CD4-positive, alpha-beta T cell (primary cell): ENCODE data around the gene ZBTB46. TPM values are rescaled to one million over a fixed set of nuclear protein-coding genes. Genes with fewer than 3 reads are reported as not detected.

Experiments used
- ATAC-seq: fragments of 200-7000 bp; cut with Tn5 transposase; one replicate; pipeline ENCODE4 v1.10.0; 2022; ENCODE audit warnings: mild to moderate bottlenecking; ENCODE audit not compliant: poor library complexity
- CTCF ChIA-PET: fragments of 350-600 bp; sonication (Branson Sonifier 250); formaldehyde crosslinking; loops from one replicate; lab custom pipeline; 2021; ENCODE audit warnings: antibody characterized with exemption, inconsistent platforms; lab: Charles Lee
- POLR2A ChIA-PET: fragments of 350-600 bp; sonication (Branson Sonifier 250); formaldehyde crosslinking; loops from one replicate; lab custom pipeline; 2021; ENCODE audit warnings: antibody characterized with exemption, inconsistent platforms; lab: Charles Lee
- DNase-seq, 14 experiments: peaks; one replicate each; pipeline ENCODE4 v3.0.0-alpha.2; 2013 to 2020; ENCODE audit warnings: mixed read lengths in 2 of 14
- H3K27ac ChIP-seq, 2 donors: one replicate each; pipeline versions ENCODE4 v1.5.1 to v1.7.0; 2013; ENCODE audit warnings: low read length in 2 of 2, low read depth in 1 of 2, mild to moderate bottlenecking in 1 of 2
- H3K27me3 ChIP-seq, 2 experiments: 1 replicate in 1 of 2; 2 replicates in 1 of 2; pipeline versions ENCODE4 v1.6.1 to v1.7.0; 2013; ENCODE audit warnings: low read length in 2 of 2, control low read depth in 1 of 2, mild to moderate bottlenecking in 1 of 2, moderate library complexity in 1 of 2; ENCODE audit not compliant: insufficient read depth in 2 of 2, control insufficient read depth in 1 of 2
- H3K36me3 ChIP-seq: one replicate; pipeline ENCODE4 v1.6.1; 2013; ENCODE audit warnings: low read length, control low read depth; ENCODE audit not compliant: insufficient read depth
- H3K4me1 ChIP-seq: one replicate; pipeline ENCODE4 v1.6.1; 2013; ENCODE audit warnings: low read length, control low read depth; ENCODE audit not compliant: insufficient read depth
- H3K4me3 ChIP-seq: one replicate; pipeline ENCODE4 v1.5.1; 2013; ENCODE audit warnings: mild to moderate bottlenecking, low read length, moderate library complexity
- H3K9me3 ChIP-seq, 2 experiments: 1 replicate in 1 of 2; 2 replicates in 1 of 2; pipeline versions ENCODE4 v1.6.1 to v1.7.0; 2013; ENCODE audit warnings: low read length in 2 of 2, mild to moderate bottlenecking in 2 of 2, control low read depth in 1 of 2, moderate library complexity in 1 of 2; ENCODE audit not compliant: control insufficient read depth in 1 of 2, insufficient read depth in 1 of 2
- H3K27ac Mint-ChIP-seq: one replicate; pipeline ENCODE4 v1.8.0; 2020; ENCODE audit warnings: mixed read lengths
- H3K27me3 Mint-ChIP-seq: one replicate; pipeline ENCODE4 v1.8.0; 2021; ENCODE audit warnings: mixed read lengths
- H3K36me3 Mint-ChIP-seq: one replicate; pipeline ENCODE4 v1.8.0; 2021; ENCODE audit warnings: low read depth, mixed read lengths
- H3K4me1 Mint-ChIP-seq: one replicate; pipeline ENCODE4 v1.8.0; 2021; ENCODE audit warnings: low read depth, mixed read lengths
- H3K4me3 Mint-ChIP-seq: one replicate; pipeline ENCODE4 v1.8.0; 2020; ENCODE audit warnings: mild to moderate bottlenecking, mixed read lengths
- H3K9me3 Mint-ChIP-seq: one replicate; pipeline ENCODE4 v1.8.0; 2020; ENCODE audit warnings: mixed read lengths
- CTCF ChIP-seq: fragments of 200-600 bp; IDR thresholded peaks from one replicate; pipeline ENCODE4 v1.8.0; 2022; ENCODE audit warnings: antibody characterized with exemption, mild to moderate bottlenecking
- intact Hi-C, 2 experiments: fragments of 100-400 bp; cut with DNase I in 1 of 2; cut with micrococcal nuclease in 1 of 2; formaldehyde crosslinking; loops; one replicate each; pipeline versions ENCODE4 v1.15.1 to v1.9.0; 2023 to 2025; cut with DNase I, micrococcal nuclease
- total RNA-seq, 174 experiments: library from RNA in 2 of 174; stranded (reverse) in 2 of 174; gene quantifications; one replicate each; pipeline ENCODE4 v1.2.3 and lab custom pipeline; 2021 to 2026

ZBTB46 gene
- total RNA-seq, 2 experiments from 2014 or later = 0.08 to 0.34 TPM

GRCh38 chr20:63747622-63748069 is 83.4 kb downstream of the ZBTB46 start:
- no peak for TF ChIP-seq CTCF
- Mint-ChIP-seq H3K27ac (no peak overlapping the region), H3K36me3 (peaks cover 7% of the 10 kb centered on the region), H3K9me3 (no peaks in the 10 kb centered on the region), H3K4me3 (no peak overlapping the region), H3K4me1 (peaks cover 31% of the 10 kb centered on the region), H3K27me3 (no peaks in the 10 kb centered on the region)
- H3K27ac ChIP-seq = no peak overlapping the region
- H3K4me1 ChIP-seq = peaks cover 33% of the 10 kb centered on the region
- H3K36me3 ChIP-seq = peaks cover 12% of the 10 kb centered on the region
- H3K9me3 ChIP-seq = no peaks in the 10 kb centered on the region
- H3K4me3 ChIP-seq = no peak overlapping the region
- ATAC-seq (no peak), DNase-seq (no peak)
- ChIA-PET CTCF (no interaction called here), POLR2A (no interaction called here)
- H3K27me3 ChIP-seq = no peaks in the 10 kb centered on the region
- intact Hi-C loops = no loop called here

GRCh38 chr20:63746751-63747315 is 84.2 kb downstream of the ZBTB46 start:
- ChIA-PET CTCF (no interaction called here), POLR2A (no interaction called here)
- ATAC-seq (no peak), DNase-seq (no peak)
- Mint-ChIP-seq H3K4me1 (peaks cover 31% of the 10 kb centered on the region), H3K27me3 (no peaks in the 10 kb centered on the region), H3K36me3 (peaks cover 7% of the 10 kb centered on the region), H3K4me3 (no peak overlapping the region), H3K9me3 (no peaks in the 10 kb centered on the region), H3K27ac (no peak overlapping the region)
- intact Hi-C loops = no loop called here
- no peak overlapping the region for H3K27ac ChIP-seq
- no peak for TF ChIP-seq CTCF
- H3K9me3 ChIP-seq = no peaks in the 10 kb centered on the region
- no peak overlapping the region for H3K4me3 ChIP-seq
- peaks cover 29% of the 10 kb centered on the region for H3K4me1 ChIP-seq
- H3K27me3 ChIP-seq = no peaks in the 10 kb centered on the region
- peaks cover 20% of the 10 kb centered on the region for H3K36me3 ChIP-seq

- POLR2A ChIA-PET = interaction anchor here (1.2 kb wide), 1 partner anchor 10 kb away, joined by 6 read pairs; the partner anchor contains the start of gene LIME1
- intact Hi-C loops = no loop called here
- Histone ChIP-seq H3K4me3 (no peak overlapping the region), H3K27me3 (no peaks in the 10 kb centered on the region), H3K9me3 (no peaks in the 10 kb centered on the region), H3K4me1 (peaks cover 30% of the 10 kb centered on the region), H3K27ac (no peak overlapping the region), H3K36me3 (peaks cover 27% of the 10 kb centered on the region)
- H3K4me1 Mint-ChIP-seq = peaks cover 28% of the 10 kb centered on the region
- no peaks in the 10 kb centered on the region for H3K27me3 Mint-ChIP-seq
- peaks cover 7% of the 10 kb centered on the region for H3K36me3 Mint-ChIP-seq
- ATAC-seq (no peak), DNase-seq (no peak)
- peak overlapping the region; percentile 20 for H3K4me3 Mint-ChIP-seq
- H3K9me3 Mint-ChIP-seq = no peaks in the 10 kb centered on the region
- CTCF ChIA-PET = no interaction called here
- H3K27ac Mint-ChIP-seq = peak overlapping the region; percentile 71
- TF ChIP-seq CTCF = no peak
Observed at GRCh38 chr20:63745961-63746731, 84.9 kb downstream of the ZBTB46 start.
